Stimulated activated CD8-positive, alpha-beta memory T cell treated with anti-CD3 and anti-CD28 coated beads, Interleukin-4, amount 100 ng/mL, for 24 hours (primary cell): Measurements from ENCODE around the gene CDK14.
"Not testable (repeated sequence)": the region's sequence is repeated elsewhere in the genome, so short reads cannot be mapped to it uniquely, and the experiment has no call there.

Source experiments
- DNase-seq: peaks from one replicate; pipeline ENCODE4 v3.0.0-alpha.2; 2020; ENCODE audit warnings: low read depth

CDK14 gene

DNA sequence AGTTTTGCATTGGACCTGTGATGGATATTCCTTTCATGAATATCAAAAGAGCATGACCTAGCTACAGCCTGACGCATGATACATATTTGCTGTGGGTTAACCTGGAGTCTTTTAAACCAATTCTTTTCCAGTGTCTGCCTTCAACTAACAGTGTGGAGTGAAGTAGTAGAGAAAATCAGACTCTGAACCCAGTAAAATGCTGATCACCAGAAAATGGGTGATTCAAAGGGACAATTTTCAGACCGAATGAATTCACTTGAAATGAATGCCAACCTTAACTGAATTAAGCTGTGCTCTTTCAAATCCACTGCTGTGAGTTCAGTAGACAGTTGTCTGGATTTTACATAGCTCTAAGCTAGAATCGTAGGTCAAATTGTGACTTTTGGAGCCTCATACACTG is 123.0 kb downstream of the CDK14 start:
- no peak for DNase-seq

DNA sequence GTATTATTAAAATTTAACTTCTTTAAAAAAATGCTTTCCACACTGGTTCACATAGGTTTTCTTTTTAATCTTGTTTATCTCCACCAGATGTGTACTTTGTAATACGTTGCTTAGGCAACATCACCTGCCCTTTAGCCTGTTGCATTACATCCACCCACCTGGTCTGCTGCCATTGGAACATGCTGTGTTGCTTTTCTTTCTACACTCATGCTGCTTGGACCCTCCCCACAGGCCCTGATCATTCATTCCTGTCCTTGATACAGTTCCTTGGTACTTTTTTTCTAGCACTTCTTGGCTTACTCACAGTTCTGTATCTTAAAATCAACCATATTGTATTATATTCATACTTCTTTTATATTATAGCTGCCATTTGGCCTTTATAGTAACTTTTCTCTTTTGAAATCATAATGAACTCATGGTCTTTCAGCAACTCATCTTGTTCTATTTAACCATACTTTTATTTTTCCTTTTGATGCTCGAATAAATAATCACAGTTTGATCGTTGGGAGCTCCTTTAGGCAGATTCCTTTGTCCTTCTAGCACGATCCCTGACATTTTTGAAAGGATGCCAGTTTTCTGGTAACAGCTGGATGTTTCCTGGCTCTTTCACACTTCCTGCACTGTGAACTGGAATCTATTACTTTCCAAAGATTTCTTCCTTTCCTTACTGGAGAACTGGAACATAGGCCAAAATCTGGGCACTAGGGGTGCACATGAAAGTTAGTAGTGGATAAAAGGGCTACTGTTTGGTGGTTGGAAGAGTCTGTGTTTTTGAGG is 125.1 kb downstream of the CDK14 start:
- DNase-seq: no peak

DNA sequence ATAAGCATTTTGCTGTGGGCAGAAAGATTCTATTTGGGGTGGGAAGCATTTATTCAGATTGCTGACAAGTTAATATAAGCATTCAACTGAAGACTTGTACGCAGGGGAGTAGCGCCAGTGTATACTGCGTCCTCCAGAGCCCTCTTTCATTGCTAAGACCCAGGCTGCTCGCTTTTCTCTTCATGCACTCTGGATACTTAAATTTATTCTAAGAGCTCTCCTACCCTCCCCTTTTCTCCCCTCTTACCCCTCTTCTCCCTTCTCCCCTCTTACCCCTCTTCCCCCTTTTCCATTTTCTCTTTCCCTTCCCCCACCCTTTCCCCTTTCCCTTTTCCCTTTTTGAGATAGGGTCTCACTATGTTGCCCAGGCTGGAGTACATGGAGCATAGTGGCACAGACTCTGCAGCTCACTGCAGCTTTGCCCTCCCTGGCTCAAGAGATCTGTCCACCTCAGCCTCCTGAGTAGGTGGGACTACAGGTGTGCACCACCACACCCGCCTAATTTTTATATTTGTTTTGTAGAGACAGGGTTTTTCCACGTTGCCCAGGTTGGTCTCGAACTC is 125.8 kb downstream of the CDK14 start:
- DNase-seq: no peak

DNA sequence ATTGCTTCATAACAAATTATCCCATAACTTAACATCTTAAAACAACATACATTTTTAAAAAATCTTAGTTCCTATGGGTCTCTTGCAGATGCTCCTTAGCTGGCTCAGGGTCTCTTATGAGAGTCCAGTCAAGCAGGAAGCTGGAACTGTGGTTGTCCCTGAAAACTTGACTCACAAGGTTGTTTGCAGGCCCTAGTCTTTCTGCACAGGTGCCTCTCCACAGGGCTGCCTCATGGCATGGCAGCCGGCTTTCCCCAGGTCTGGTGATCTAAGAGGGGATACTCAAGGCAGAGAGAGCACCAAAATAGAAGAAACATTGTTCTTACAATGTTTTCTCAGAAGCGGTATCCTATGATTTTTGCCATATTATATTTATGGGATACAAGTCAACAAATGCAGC is 127.1 kb downstream of the CDK14 start:
- DNase-seq: no peak

DNA sequence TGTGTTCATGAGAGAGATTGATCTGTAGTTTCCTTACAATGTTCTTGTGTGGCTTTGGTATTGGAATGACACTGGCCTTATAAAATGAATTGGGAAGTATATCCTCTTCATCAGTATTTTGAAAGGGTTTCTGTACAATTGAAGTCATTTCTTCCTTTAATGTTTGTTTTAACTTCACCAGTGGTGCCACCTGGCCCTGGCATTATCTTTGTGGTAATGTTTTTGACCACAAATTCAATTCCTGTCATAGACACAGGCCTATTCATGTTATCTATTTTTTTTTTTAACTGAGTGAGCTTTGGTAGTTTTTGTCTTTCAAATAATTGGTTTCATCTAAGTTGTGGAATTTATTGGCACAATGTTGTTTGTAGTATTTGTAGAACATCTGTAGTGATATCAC is 127.7 kb downstream of the CDK14 start:
- no peak for DNase-seq

DNA sequence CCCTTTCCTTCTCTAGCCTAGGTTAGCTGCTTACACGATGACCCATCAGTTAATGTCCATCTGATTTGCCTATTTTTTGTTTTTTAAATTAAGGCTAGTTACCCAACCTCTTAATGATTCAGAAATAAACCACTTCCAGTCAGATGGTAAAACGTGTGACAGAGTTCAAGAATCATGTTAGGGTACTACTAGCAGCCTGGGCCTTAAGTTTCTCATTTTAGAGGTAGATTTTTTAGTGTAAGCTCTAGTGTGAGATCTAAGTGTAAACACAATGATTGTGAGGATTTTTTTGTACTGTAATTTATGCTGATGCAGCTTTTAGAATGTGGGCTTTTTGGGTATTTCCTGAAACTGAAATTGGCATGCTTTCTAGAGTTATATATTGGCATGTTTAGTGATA is 130.0 kb downstream of the CDK14 start:
- DNase-seq: no peak

DNA sequence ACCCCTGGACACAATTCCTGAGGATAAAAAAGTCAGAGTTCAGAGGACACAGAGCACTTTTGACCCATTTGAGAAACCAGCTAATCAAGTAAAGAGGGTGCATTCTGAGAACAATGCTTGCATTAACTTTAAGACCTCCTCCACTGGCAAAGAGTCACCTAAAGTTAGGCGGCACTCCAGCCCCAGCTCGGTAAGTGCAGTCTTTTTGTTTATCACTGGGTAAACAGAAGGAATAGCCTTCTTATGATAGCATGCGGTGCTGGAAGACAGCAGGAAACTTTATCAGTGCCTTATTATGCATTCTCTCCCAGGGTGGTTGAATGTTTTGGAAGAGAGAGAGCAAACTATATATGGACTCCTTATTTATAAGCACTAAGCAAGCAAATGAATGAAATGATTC is 130.5 kb downstream of the CDK14 start:
- no peak for DNase-seq

DNA sequence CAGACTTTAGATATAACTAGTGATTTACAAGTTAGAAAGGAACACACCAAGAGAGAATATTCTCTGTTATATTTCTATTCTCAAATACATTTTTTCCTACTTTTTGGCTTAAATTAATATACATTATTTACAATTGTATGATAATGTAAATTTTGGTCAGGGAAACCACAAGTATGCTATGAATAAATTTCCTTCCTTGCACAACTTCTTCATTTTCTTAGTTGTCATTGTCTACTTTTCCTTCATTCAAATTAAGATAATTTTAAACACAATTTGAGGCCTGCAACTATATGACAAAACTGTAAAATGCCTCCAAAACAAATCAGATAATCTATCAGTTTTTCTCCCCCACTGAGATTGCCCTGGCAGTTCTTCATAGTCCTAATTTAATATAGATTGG is 131.3 kb downstream of the CDK14 start:
- no peak for DNase-seq

DNA sequence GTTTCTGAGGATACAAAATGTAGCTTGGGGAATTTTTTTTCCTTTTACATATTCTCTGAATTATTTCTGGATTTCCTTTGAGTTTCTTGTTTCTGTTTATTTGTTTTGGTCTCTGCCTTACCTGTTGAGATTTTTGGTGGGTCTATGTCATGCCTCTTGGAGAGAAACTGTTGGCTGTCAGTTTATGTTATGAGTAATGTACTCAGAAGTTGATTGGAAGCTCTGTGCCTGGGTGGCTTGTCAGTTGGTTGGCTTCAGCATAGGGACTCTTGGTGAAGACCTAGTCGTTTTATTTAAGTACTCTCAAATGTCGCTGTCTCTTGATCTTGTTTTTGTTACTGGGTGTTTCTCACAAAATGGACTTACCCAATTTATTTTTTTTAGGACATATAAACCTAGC is 132.4 kb downstream of the CDK14 start:
- no peak for DNase-seq

DNA sequence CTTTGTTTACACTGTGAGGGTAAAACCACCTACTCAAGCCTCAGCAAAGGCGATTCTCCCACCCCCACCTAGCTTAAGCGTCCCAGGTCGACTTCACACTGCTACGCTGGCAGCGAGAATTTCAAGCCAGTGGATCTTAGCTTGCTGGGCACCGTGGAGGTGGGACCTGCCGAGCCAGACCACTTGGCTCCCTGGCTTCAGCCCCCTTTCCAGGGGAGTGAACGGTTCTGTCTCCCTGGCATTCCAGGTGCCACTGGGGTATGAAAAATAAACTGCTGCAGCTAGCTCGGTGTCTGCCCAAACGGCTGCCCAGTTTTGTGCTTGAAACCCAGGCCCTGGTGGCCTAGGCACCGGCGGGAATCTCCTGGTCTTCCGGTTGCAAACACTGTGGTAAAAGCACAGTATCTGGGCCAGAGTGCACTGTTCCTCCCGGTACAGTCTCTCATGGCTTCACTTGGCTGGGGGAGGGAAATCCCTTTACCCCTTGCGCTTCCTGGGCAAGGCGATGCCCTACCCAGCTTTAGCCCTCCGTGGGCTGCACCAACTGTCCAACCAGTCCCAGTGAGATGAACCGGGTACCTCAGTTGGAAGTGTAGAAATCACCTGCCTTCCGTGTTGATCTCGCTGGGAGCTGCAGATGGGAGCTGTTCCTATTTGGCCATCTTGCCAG is 139.6 kb downstream of the CDK14 start:
- not testable (repeated sequence) for DNase-seq

DNA sequence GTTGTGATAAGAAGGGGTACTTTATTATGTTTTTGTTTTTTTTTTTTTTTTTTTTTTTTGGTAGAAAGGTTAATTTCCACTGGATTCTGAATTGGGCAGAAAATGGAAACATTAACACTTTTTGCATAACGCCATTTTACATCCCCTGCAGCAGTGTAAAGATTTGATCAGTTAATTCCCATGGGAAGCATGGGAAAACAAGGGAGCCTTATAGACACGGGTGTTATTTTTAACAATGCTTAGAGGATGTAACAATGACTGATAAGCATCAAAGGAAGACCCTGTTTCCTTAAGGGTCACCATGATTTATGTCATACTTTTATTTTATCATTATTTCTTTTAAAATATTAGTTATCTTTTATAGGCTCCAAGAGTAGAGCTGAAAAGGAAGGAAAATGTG is 140.2 kb downstream of the CDK14 start:
- DNase-seq: no peak

DNA sequence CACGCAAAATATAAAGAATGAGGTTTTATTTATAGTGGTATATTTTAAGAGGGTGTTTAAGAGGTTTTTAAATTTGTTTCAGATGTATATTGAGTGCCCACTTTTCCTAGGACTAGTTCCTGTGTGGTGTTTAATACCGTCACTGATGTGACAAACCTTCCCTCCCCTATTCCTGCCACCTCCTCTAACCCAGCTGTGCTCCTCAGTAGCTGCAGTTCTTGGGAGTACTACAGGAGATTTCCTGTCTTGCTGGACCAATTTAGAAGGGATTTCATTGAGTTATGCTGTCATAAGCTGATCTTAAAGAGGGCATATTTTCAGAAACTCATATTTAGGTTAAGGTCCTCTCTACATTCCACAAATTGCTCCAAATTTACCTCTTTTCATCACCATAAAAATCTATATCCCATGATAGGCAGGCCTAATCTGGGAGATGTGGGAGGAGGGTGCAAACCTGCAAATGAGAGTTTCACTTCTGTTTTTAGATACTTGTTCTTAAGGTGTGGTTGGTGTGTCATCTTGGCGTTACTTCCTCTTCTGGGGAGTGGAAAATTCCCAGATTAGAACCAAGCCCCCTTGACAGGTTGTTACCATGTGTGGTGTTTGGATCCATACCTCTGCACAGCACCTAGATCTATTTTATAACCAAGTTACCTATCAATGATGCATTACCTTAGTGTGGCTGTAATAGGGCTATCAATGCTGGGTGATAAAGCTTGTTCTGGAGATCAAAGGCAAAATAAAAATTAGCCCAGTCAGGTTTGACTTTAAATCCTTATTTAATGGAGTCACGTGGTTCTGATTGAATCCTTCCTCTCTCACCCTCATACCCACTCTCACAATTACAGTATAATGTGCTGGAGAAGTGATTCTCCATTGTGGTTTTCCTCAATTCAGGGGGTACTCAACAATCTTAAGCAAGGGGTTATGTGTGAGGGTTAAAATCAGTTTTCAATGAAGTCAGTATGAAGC is 141.1 kb downstream of the CDK14 start:
- DNase-seq: no peak

DNA sequence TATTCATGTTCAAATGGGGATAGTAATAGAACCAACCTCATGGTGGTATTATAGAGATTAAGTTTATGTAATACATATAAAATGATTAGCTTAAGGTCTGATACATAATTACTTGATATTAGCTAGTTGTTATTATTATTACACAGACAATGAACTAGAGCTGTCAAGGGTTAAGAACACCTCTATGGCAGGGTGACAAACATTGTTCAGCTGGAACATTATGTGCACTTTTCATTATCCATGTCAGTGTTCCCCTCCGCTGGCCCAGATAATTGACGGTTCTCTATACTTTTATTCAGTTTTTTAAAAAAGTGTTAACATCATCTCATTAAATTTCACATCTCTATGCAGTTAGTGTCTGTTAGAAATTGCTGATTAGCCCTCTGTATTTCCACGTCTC is 142.1 kb downstream of the CDK14 start:
- no peak for DNase-seq

DNA sequence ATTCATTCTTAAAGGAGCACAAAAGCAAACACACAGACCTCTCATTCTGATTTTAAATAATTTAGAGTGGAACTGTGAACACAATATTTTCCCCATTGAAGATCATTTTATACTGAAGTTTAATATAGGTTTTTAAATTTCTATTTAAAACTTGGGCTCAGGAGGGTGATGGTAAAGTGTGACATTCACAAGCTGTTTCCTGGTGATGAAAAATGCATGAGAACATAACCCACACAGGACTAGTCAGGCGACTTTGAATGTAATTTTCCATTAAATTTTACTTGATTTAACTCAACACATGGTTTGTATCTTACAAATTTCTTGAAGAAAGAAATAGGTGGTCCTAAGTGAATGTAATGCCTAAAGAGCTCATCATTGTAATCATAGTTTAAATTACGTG is 143.6 kb downstream of the CDK14 start:
- no peak for DNase-seq

DNA sequence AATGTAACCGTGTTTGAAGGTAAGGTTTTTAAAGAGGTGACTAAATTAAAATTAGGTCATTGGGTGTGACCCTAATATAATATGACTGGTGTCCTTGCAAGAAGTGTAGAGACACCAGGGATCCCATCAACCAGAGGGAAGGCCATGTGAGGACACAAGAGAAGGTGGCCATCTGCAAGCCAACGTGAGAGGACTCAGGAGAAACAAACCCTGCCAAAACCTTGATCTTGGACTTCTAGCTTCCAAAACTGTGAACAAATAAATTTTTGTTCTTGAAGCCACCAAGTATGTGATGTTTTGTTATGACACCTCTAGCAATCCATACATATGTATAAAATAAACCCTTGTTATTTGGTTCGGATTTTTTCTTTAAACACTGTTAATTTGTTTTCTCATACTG is 144.3 kb downstream of the CDK14 start:
- DNase-seq: no peak

DNA sequence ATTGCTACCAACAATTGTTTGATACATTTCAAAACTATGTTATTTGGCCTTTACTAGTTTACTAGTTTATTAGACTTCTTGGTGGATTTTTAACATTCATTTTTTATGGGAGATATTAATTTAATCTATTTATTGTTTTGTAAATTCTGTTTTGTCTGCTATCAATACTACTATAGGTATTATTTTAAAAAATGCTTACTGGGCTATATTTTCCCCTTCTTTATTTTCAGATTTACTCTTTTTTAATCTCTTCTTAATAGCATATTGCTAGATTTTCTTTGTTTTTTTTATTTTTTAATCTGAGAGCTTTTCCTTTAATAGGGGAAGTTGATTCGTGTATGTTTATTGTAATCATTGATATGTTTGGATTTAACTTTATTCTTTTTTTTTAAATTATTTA is 147.5 kb downstream of the CDK14 start:
- no peak for DNase-seq

DNA sequence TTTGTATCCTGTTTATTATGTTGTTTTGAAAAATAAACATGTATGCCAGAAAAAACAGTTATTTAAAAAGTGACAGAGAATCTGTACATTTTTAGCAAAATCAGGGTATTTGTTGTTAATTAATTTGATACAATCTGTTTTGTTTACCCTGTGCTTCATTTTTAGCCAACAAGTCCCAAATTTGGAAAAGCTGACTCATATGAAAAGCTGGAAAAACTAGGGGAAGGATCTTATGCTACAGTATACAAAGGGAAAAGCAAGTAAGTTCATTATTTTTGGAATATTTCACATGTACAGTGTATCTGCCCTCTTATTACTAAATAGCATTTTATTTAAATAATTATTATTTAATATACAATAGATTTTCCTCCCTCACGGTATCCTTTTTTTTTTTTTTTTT is 151.4 kb downstream of the CDK14 start:
- no peak for DNase-seq

DNA sequence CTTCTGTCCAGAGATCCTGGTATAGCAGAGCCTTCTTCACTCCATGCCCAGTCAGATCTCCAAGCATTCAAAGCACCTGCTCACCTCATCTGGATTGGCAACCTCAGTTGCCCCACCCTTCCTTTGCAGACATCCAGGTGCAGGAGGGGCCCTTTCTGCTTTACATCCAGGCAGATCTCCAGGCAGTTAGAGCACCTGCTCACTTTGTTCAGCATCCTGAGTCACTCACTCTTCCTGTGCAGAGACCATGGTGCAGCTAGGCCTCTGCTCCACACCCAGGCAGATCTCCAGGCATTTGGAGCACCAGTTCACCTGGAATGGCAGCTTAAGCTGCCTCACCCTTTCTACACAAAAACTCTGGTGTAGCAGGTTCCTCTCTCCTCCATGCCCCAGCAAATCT is 153.1 kb downstream of the CDK14 start:
- DNase-seq: no peak

DNA sequence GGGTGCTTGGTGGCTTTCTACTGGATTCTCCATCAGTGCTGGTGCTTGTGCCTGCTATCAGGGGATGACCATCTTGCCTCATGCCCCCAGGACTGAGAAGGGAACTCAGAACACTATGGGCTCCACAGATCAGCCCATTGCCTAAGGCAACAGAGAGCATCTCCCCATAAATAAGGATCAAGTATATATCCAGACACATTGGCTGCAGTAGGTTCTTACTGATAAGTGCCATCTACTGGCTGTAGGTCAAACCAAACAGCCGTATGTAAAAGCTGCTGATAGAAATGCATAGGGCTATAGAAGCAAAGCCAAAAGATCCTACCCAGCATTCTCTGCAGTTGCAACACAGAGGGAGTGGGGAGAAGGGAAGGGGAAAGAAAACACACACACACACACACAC is 153.7 kb downstream of the CDK14 start:
- no peak for DNase-seq

DNA sequence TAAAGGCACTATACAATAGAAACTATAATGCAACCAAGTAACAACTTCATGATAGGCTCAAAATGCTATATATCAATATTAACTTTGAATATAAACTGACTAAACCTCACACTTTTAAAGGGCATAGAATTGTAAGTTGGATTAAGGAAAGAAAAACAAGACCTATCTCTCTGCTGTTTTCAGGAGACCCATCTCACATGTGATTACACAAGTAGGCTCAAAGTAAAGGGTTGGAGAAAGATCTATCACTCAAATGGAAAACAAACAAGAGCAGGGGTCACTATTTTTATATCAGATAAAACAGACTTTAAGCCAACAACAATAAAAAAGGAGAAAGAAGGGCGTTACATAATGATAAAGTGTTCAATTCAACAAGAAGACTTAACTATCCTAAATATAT is 155.5 kb downstream of the CDK14 start:
- no peak for DNase-seq

DNA sequence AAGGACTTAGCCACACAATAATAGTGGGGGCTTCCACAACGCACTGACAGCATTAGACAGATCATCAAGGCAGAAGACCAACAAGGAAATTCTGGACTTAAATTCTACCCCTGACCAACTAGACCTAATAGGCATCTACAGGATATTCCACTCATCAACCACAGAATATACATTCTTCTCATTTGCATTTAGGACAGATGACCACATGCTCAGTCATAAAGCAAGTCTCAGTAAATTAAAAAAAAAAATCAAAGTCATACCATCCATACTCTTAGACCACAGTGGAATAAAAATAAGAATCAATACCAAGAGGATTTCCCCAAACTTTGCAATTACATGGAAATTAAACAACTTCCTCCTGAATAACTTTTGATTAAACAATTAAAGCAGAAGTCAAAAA is 155.9 kb downstream of the CDK14 start:
- no peak for DNase-seq

DNA sequence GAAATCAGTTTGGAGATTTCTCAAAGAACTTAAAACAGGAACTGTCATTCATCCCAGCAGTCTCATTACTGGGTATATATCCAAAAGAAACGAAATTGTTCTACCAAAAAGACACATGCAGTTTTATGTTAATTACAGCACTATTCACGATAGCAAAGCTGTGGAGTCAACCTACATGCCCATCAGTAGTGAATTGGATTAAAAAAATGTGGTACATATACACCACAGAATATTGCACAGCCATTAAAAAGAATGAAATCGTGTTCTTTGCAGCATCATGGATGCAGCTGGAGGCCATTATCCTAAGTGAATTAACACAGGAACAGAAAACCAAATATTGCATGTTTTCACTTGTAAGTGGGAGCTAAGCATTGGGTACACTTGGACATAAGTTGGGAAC is 158.9 kb downstream of the CDK14 start:
- no peak for DNase-seq

DNA sequence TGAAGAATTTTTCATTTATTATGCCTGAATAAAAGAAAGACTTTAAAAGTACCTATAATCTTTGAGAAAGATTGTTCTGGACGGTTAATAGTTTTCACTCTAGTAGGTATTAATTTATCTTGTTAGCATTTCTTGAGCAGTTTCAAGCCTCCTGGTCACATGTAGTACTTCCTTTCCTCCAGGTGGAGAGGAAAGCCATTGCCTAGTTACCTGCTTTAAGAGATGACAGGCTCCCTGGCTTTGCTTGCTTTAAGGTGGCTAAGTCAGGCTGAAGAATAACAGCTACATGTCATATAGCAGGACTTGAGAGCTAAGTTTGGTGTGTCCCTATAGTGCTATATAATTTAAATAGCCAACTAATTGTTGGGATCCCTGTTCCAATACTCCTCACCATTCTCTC is 160.2 kb downstream of the CDK14 start:
- DNase-seq: no peak
